ENCODE data around the gene TDRD12. TPM values are rescaled to one million over a fixed set of nuclear protein-coding genes. Genes with fewer than 3 reads are reported as not detected.

The TDRD12 gene
- total RNA-seq, 3 donors from 2014 or later (not counting 1 experiment from before 2014, with no cell fraction given) = 0.13 to 0.45 TPM; not detected in 1

GRCh38 chr19:32875428-32875827 is 155.9 kb downstream of the TDRD12 start:
- Histone ChIP-seq H3K27me3 (ENCODE audit: control insufficient read depth, insufficient read depth, low read length) (no peaks in the 10 kb centered on the region), H3K36me3 (ENCODE audit: control insufficient read depth, insufficient read depth, low read length) (peaks cover 3% of the 10 kb centered on the region), H3K27ac (ENCODE audit: low read length) (no peak overlapping the region), H3K9me3 (ENCODE audit: control insufficient read depth, insufficient read depth, low read length) (no peaks in the 10 kb centered on the region), H3K4me1 (ENCODE audit: control insufficient read depth, insufficient read depth, low read length) (no peaks in the 10 kb centered on the region), H3K4me3 (ENCODE audit: low read length) (no peak overlapping the region)
- TF ChIP-seq CTCF (IDR thresholded peaks at IDR 0.05) = no peak
- H3K27ac Mint-ChIP-seq = no peak overlapping the region
- intact Hi-C loops (cut with micrococcal nuclease) = no loop called here
- H3K4me3 Mint-ChIP-seq = no peak overlapping the region
- peaks cover 0 to 4% of the 10 kb centered on the region in 2 donors for H3K4me1 Mint-ChIP-seq
- H3K27me3 Mint-ChIP-seq (ENCODE audit: low read depth in 2 of 2) = no peaks in the 10 kb centered on the region
- WGBS (ENCODE audit: insufficient coverage) = 93% methylated on average over 4 of the region's 7 CpGs
- DNase-seq = no peak
- no peaks in the 10 kb centered on the region for H3K9me3 Mint-ChIP-seq
- no peaks in the 10 kb centered on the region for H3K36me3 Mint-ChIP-seq
- no peak for ATAC-seq

GRCh38 chr19:32876236-32876918 is 156.8 kb downstream of the TDRD12 start:
- 88% methylated on average over 9 of the region's 9 CpGs for WGBS (ENCODE audit: insufficient coverage)
- Mint-ChIP-seq H3K27me3 (ENCODE audit: low read depth in 2 of 2) (no peaks in the 10 kb centered on the region), H3K4me3 (no peak overlapping the region), H3K27ac (no peak overlapping the region), H3K9me3 (no peaks in the 10 kb centered on the region), H3K4me1 (peaks cover 0 to 4% of the 10 kb centered on the region in 2 donors), H3K36me3 (no peaks in the 10 kb centered on the region)
- Histone ChIP-seq H3K4me3 (ENCODE audit: low read length) (no peak overlapping the region), H3K27me3 (ENCODE audit: control insufficient read depth, insufficient read depth, low read length) (no peaks in the 10 kb centered on the region), H3K4me1 (ENCODE audit: control insufficient read depth, insufficient read depth, low read length) (no peaks in the 10 kb centered on the region), H3K36me3 (ENCODE audit: control insufficient read depth, insufficient read depth, low read length) (peaks cover 3% of the 10 kb centered on the region), H3K9me3 (ENCODE audit: control insufficient read depth, insufficient read depth, low read length) (no peaks in the 10 kb centered on the region), H3K27ac (ENCODE audit: low read length) (no peak overlapping the region)
- TF ChIP-seq CTCF (IDR thresholded peaks at IDR 0.05) = no peak
- ATAC-seq (no peak), DNase-seq (no peak)
- intact Hi-C loops (cut with micrococcal nuclease) = no loop called here

- Histone ChIP-seq H3K27me3 (ENCODE audit: control insufficient read depth, insufficient read depth, low read length) (no peaks in the 10 kb centered on the region), H3K9me3 (ENCODE audit: control insufficient read depth, insufficient read depth, low read length) (no peaks in the 10 kb centered on the region), H3K4me1 (ENCODE audit: control insufficient read depth, insufficient read depth, low read length) (no peaks in the 10 kb centered on the region), H3K4me3 (ENCODE audit: low read length) (no peak overlapping the region), H3K27ac (ENCODE audit: low read length) (no peak overlapping the region), H3K36me3 (ENCODE audit: control insufficient read depth, insufficient read depth, low read length) (peaks cover 3% of the 10 kb centered on the region)
- intact Hi-C loops (cut with micrococcal nuclease) = no loop called here
- Mint-ChIP-seq H3K27ac (no peak overlapping the region), H3K4me1 (peaks cover 0 to 4% of the 10 kb centered on the region in 2 donors), H3K36me3 (no peaks in the 10 kb centered on the region), H3K9me3 (no peaks in the 10 kb centered on the region), H3K27me3 (ENCODE audit: low read depth in 2 of 2) (no peaks in the 10 kb centered on the region), H3K4me3 (no peak overlapping the region)
- ATAC-seq (no peak), DNase-seq (no peak)
- no peak for TF ChIP-seq CTCF (IDR thresholded peaks at IDR 0.05)
- 95% methylated on average over 11 of the region's 12 CpGs for WGBS (ENCODE audit: insufficient coverage)
Measured at GRCh38 chr19:32876919-32877285, 157.3 kb downstream of the TDRD12 start.

Other genes with a start within 250 kb of the TDRD12 start
- gene PDCD5, start 138.6 kb upstream of the TDRD12 start, total RNA-seq = 10 to 100 TPM; 24.5 to 29.7 (median 25.0) TPM
- gene ANKRD27, start 44.6 kb upstream of the TDRD12 start, total RNA-seq = 10 to 100 TPM; 35.8 to 47.1 (median 40.8) TPM
- gene RGS9BP, start 43.9 kb upstream of the TDRD12 start, total RNA-seq = under 1 TPM; 0.12 to 0.41 (median 0.40) TPM
- 1 to 10 TPM; 6.4 to 9.6 (median 8.2) TPM for gene NUDT19, start 27.9 kb upstream of the TDRD12 start, total RNA-seq
- under 1 TPM in 2 of 3 donors, not detected in 1; 0.75 to 0.80 TPM for gene SLC7A9, start 150.0 kb downstream of the TDRD12 start, total RNA-seq